Upper lobe of left lung (tissue), 4 donors: ENCODE measurements around the gene KIF20A.

Experiments
- CTCF ChIP-seq, 6 experiments: fragments of 450-650 bp in 4 of 6; fragments of 200-600 bp in 2 of 6; sonication (generic) in 2 of 6; IDR thresholded peaks; one replicate each; pipeline ENCODE4 v1.5.1; 2016 to 2019; ENCODE audit warnings: antibody characterized with exemption in 6 of 6
- EP300 ChIP-seq, 4 donors: sonication (generic); formaldehyde crosslinking; IDR thresholded peaks; one replicate each; pipeline ENCODE4 v1.5.1; 2017; ENCODE audit warnings: antibody characterized with exemption in 4 of 4, control low read depth in 2 of 4
- POLR2A ChIP-seq, 4 donors: fragments of 450-650 bp; IDR thresholded peaks; one replicate each; pipeline ENCODE4 v1.5.1; 2016 to 2017; ENCODE audit warnings: antibody characterized with exemption in 4 of 4, mild to moderate bottlenecking in 2 of 4
- POLR2AphosphoS5 ChIP-seq, 2 donors: sonication (generic); formaldehyde crosslinking; IDR thresholded peaks; one replicate each; pipeline ENCODE4 v1.5.1; 2017; ENCODE audit warnings: antibody characterized with exemption in 2 of 2

GRCh38 chr5:138149530-138149929 lies 29.4 kb upstream of the KIF20A start:
- TF ChIP-seq POLR2A (IDR thresholded peaks at IDR 0.05) (no peak), CTCF (IDR thresholded peaks at IDR 0.05) (no peak), POLR2AphosphoS5 (IDR thresholded peaks at IDR 0.05) (no peak), EP300 (IDR thresholded peaks at IDR 0.05) (no peak)
